Neural progenitor cell (in vitro differentiated cells): ENCODE data around the gene MT1A. TPM values are rescaled to one million over a fixed set of nuclear protein-coding genes. Genes with fewer than 3 reads are reported as not detected.

Source experiments
- DNase-seq: peaks from one replicate; pipeline ENCODE4 v3.0.0-alpha.2; 2016; ENCODE audit warnings: low spot score
- H2AFZ ChIP-seq: fragments of 200-600 bp; sonication (generic); replicated peaks from 2 replicates; pipeline ENCODE4 v1.6.1; 2016; ENCODE audit warnings: antibody characterized with exemption
- H3F3A ChIP-seq: fragments of 200-600 bp; sonication (generic); 2 replicates; pipeline ENCODE4 v1.6.1; 2016; ENCODE audit warnings: antibody characterized with exemption, low read depth
- H3K27ac ChIP-seq: fragments of 200-600 bp; sonication (generic); 2 replicates; pipeline ENCODE4 v1.5.1; 2016; ENCODE audit warnings: mild to moderate bottlenecking
- H3K27me3 ChIP-seq: fragments of 200-600 bp; sonication (generic); 2 replicates; pipeline ENCODE4 v1.6.1; 2016; ENCODE audit warnings: mild to moderate bottlenecking, moderate library complexity
- H3K36me3 ChIP-seq: fragments of 200-600 bp; sonication (generic); 2 replicates; pipeline ENCODE4 v1.5.1; 2016
- H3K4me1 ChIP-seq: fragments of 200-600 bp; sonication (generic); 2 replicates; pipeline ENCODE4 v1.6.1; 2016; ENCODE audit warnings: mixed run types
- H3K4me2 ChIP-seq: fragments of 200-600 bp; sonication (generic); 2 replicates; pipeline ENCODE4 v1.6.1; 2016
- H3K4me3 ChIP-seq: fragments of 200-600 bp; sonication (generic); 2 replicates; pipeline ENCODE4 v1.5.1; 2016
- H3K79me2 ChIP-seq: fragments of 200-600 bp; sonication (generic); 2 replicates; pipeline ENCODE4 v1.6.1; 2016; ENCODE audit warnings: low read depth
- H3K9ac ChIP-seq: fragments of 200-600 bp; sonication (generic); 2 replicates; pipeline ENCODE4 v1.6.1; 2016
- H3K9me3 ChIP-seq: fragments of 200-600 bp; sonication (generic); 2 replicates; pipeline ENCODE4 v1.5.1; 2016; ENCODE audit warnings: low read depth
- H4K20me1 ChIP-seq: fragments of 200-600 bp; sonication (generic); 2 replicates; pipeline ENCODE4 v1.6.1; 2016; ENCODE audit warnings: low read depth
- H3K27ac Mint-ChIP-seq: 3 replicates; pipeline ENCODE4 v1.8.0; 2021; ENCODE audit warnings: mixed read lengths
- H3K27me3 Mint-ChIP-seq: 2 replicates; pipeline ENCODE4 v1.8.0; 2022; ENCODE audit warnings: low read depth, mild to moderate bottlenecking, inconsistent platforms, moderate library complexity, mixed read lengths; ENCODE audit not compliant: insufficient read depth
- H3K36me3 Mint-ChIP-seq: 3 replicates; pipeline ENCODE4 v1.8.0; 2021; ENCODE audit warnings: mixed read lengths
- H3K4me1 Mint-ChIP-seq: 3 replicates; pipeline ENCODE4 v1.8.0; 2021; ENCODE audit warnings: mixed read lengths
- H3K4me3 Mint-ChIP-seq: 3 replicates; pipeline ENCODE4 v1.8.0; 2021; ENCODE audit warnings: mild to moderate bottlenecking, moderate library complexity, mixed read lengths
- H3K9me3 Mint-ChIP-seq: 3 replicates; pipeline ENCODE4 v1.8.0; 2020; ENCODE audit warnings: mixed read lengths
- CTCF ChIP-seq: fragments of 200-600 bp; sonication (generic); IDR thresholded peaks from 2 replicates; pipeline ENCODE4 v1.5.1; 2017; ENCODE audit warnings: antibody characterized with exemption, mild to moderate bottlenecking
- EZH2 ChIP-seq: fragments of 200-600 bp; sonication (generic); IDR thresholded peaks from 2 replicates; pipeline ENCODE4 v1.6.1; 2017; ENCODE audit warnings: antibody characterized with exemption, mild to moderate bottlenecking, moderate library complexity
- EZH2phosphoT487 ChIP-seq: fragments of 200-600 bp; sonication (generic); IDR thresholded peaks from 2 replicates; pipeline ENCODE4 v1.6.1; 2017; ENCODE audit warnings: antibody characterized with exemption
- total RNA-seq: library from RNA; depleted of rRNA; stranded (reverse); fragments of >200 nt; gene quantifications from 2 replicates; pipeline ENCODE4 v1.2.3, GENCODE V29; 2015; ENCODE audit warnings: low replicate concordance

MT1A gene
- total RNA-seq, 1 donor from 2014 or later = not detected

- Mint-ChIP-seq H3K27me3 (peaks cover 20% of the 10 kb centered on the region), H3K36me3 (peaks cover 3% of the 10 kb centered on the region), H3K9me3 (peaks cover 14% of the 10 kb centered on the region), H3K4me1 (peaks cover 24% of the 10 kb centered on the region), H3K4me3 (no peak overlapping the region), H3K27ac (no peak overlapping the region)
- Histone ChIP-seq H3K9me3 (no peaks in the 10 kb centered on the region), H3F3A (peaks cover 5% of the 10 kb centered on the region), H3K79me2 (no peaks in the 10 kb centered on the region), H4K20me1 (no peaks in the 10 kb centered on the region), H2AFZ (no peak overlapping the region), H3K36me3 (no peaks in the 10 kb centered on the region), H3K27me3 (peaks cover 48% of the 10 kb centered on the region), H3K9ac (no peak overlapping the region), H3K27ac (no peak overlapping the region), H3K4me1 (peaks cover 5% of the 10 kb centered on the region), H3K4me3 (no peak overlapping the region), H3K4me2 (no peak overlapping the region)
- TF ChIP-seq CTCF (no peak), EZH2phosphoT487 (no peak), EZH2 (no peak)
- no peak for DNase-seq
These were observed 46.6 kb downstream of the MT1A start for GRCh38 chr16:56684926-56685590.

- H3K4me1 ChIP-seq = peaks cover 5% of the 10 kb centered on the region
- peaks cover 23% of the 10 kb centered on the region for H3K27me3 Mint-ChIP-seq
- H4K20me1 ChIP-seq = no peaks in the 10 kb centered on the region
- TF ChIP-seq EZH2phosphoT487 = no peak
- no peak for TF ChIP-seq CTCF
- TF ChIP-seq EZH2 = no peak
- H3K4me3 ChIP-seq = no peak overlapping the region
- H3K4me1 Mint-ChIP-seq = peaks cover 12% of the 10 kb centered on the region
- no peaks in the 10 kb centered on the region for H3F3A ChIP-seq
- H3K36me3 Mint-ChIP-seq = peaks cover 3% of the 10 kb centered on the region
- no peak overlapping the region for H3K27ac Mint-ChIP-seq
- no peak overlapping the region for H3K4me2 ChIP-seq
- H3K36me3 ChIP-seq = no peaks in the 10 kb centered on the region
- H3K27ac ChIP-seq = no peak overlapping the region
- H3K9ac ChIP-seq = no peak overlapping the region
- H2AFZ ChIP-seq = no peak overlapping the region
- H3K9me3 ChIP-seq = no peaks in the 10 kb centered on the region
- H3K79me2 ChIP-seq = no peaks in the 10 kb centered on the region
- DNase-seq = no peak
- peaks cover 16% of the 10 kb centered on the region for H3K9me3 Mint-ChIP-seq
- peaks cover 31% of the 10 kb centered on the region for H3K27me3 ChIP-seq
- no peak overlapping the region for H3K4me3 Mint-ChIP-seq
These were observed 48.3 kb downstream of the MT1A start for GRCh38 chr16:56686758-56687157.

GRCh38 chr16:56688762-56689161, 50.3 kb downstream of the MT1A start:
- Mint-ChIP-seq H3K27ac (no peak overlapping the region), H3K36me3 (peaks cover 3% of the 10 kb centered on the region), H3K9me3 (peaks cover 16% of the 10 kb centered on the region), H3K27me3 (peaks cover 20% of the 10 kb centered on the region), H3K4me1 (peaks cover 2% of the 10 kb centered on the region), H3K4me3 (no peak overlapping the region)
- Histone ChIP-seq H3K9ac (no peak overlapping the region), H3K36me3 (no peaks in the 10 kb centered on the region), H3K9me3 (no peaks in the 10 kb centered on the region), H2AFZ (no peak overlapping the region), H4K20me1 (no peaks in the 10 kb centered on the region), H3K4me3 (no peak overlapping the region), H3F3A (no peaks in the 10 kb centered on the region), H3K4me1 (no peaks in the 10 kb centered on the region), H3K27ac (no peak overlapping the region), H3K79me2 (no peaks in the 10 kb centered on the region), H3K27me3 (peaks cover 11% of the 10 kb centered on the region), H3K4me2 (no peak overlapping the region)
- DNase-seq = no peak
- no peak for TF ChIP-seq CTCF
- no peak for TF ChIP-seq EZH2phosphoT487
- no peak for TF ChIP-seq EZH2
